ENCODE results near the gene CRYGC.
"Not testable (repeated sequence)": the region's sequence is repeated elsewhere in the genome, so short reads cannot be mapped to it uniquely, and the experiment has no call there.

The CRYGC gene

DNA sequence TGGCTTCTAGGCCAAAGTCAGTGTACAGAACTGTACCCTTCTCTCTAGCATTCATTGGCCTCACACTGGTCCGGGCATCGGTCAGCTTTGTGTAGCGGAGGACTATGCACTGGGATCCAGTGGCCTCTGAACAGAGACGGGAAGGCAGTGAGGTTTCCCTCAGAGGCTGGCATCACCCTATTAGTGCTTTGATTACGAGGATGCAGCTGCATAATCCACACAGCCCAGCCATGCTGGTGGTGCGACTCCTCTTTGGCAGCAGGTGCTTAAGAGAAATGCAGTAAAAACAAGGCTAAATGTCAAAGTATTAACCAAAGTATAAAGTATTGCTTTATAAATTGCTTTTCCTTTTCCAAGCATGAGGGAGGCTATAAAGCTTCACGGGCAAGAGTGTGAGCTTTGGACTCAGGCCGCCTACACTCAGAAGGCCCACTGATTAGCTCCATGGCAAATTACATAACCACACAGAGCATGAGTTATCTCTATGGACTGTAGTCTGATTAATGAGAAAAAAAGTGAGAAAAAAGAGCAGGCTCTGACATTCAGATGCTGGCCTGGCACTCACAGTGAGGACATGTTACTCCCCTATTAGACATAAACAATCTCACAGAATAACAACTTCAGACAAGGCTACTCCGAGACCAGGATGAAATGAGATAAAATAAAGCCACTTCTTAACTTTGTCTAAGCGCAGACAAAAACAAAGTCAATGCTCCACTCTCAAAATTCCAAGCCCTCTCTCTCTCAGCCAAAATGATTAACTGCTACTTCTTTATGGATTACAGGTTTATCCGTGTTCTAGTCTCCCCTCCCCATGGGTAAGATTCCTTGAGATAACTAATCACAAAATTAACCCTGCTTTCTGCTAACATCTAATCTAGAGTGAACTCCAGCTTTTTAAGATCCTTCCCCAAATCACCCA is 6.4 kb upstream of the CRYGC start:
- no peak for DNase-seq

DNA sequence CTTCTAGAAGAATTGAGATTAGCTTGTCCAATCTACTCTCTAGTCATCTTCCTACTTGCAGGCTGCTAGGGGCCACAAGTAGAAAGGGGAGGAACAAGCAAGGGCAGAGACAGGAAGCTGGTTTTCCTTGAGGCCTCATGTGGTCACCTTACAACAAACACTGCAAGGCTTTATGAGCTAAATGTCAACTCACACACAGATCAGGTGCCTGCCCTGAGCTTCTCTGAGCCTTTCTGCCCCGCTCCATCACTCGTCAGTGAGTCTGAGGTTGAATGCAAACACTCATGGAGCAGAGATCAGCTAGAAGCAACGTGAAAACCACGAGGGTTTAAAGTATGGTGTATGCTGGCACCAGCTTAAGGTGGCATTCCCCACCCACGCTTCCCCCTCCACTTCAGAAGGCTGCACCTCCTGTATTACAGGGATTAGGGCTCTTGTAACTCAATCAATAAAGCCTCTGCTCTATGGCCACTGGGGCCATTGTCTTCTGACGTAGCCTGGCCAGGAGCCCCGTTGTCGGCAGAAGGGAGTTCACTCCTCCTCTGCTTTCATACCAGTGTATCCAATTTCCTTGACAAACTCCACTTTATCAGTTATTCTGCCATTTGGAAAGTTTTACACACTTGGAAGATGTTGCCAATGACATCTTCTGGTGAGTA is 5.4 kb upstream of the CRYGC start:
- no peak for DNase-seq

DNA sequence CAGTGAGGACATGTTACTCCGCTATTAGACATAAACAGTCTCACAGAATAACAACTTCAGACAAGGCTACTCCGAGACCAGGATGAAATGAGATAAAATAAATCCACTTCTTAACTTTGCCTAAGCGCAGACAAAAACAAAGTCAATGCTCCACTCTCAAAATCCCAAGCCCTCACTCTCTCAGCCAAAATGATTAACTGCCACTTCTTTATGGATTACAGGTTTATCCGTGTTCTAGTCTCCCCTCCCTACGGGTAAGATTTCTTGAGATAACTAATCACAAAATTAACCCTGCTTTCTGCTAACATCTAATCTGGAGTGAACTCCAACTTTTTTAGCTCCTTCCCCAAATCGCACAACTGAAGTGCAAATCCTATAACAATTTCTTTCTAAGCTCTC is 1.1 kb upstream of the CRYGC start:
- no peak for DNase-seq

DNA sequence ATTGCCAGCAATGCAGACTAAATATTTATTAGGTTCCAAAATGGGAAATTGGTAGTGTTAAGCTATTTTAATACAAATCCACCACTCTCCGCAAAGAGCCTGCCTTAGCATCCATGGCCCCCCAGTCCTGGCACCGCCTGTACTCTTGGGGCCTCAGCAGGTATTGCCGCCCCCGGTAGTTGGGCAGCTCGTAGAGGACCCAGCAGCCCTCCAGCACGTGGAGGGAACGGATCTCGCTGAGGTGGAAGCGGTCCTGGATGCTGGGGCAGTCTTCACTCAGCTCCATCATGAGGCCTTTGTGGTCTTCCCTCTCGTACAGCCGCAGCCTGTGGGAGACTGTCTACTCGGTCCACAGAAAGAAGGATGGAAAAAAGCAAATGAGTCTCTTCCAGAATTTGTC is 1.5 kb downstream of the CRYGC start:
- no peak for DNase-seq

DNA sequence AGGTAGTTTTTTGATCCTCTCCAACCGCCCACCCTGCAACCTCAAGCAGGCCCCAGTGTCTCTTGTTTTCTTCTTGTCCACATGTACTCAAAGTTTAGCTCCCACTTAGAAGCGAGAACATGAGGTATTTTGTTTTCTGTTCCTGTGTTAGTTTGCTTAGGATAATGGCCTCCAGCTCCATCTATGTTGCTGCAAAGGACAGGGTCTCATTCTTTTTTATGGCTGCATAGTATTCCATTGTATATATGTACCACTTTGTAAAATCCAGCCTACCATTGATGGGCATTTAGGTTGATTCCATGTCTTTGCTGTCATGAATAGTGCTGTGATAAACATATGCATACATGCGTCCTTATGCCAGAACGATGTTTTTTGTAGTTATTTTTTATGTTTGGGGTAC is 2.5 kb downstream of the CRYGC start:
- no peak for DNase-seq

DNA sequence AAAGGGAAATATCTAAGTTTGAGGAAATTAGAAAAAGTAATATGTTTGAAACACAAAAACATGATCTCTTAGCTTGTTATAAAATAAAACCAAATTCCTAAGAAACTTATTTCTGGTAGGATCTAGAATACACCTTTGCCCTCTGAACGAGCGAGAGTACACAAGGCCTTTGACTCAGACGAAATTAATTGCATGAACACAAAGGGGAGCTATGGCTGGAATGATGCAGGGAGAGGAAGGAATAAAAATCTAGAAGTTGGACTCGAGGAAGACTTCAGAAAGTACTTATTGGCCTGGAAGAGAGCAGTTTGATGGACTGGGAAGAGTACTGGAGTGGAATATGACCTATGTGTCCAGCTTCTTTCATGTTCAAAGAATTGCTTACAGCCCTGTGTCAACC is 4.4 kb downstream of the CRYGC start:
- no peak for DNase-seq

DNA sequence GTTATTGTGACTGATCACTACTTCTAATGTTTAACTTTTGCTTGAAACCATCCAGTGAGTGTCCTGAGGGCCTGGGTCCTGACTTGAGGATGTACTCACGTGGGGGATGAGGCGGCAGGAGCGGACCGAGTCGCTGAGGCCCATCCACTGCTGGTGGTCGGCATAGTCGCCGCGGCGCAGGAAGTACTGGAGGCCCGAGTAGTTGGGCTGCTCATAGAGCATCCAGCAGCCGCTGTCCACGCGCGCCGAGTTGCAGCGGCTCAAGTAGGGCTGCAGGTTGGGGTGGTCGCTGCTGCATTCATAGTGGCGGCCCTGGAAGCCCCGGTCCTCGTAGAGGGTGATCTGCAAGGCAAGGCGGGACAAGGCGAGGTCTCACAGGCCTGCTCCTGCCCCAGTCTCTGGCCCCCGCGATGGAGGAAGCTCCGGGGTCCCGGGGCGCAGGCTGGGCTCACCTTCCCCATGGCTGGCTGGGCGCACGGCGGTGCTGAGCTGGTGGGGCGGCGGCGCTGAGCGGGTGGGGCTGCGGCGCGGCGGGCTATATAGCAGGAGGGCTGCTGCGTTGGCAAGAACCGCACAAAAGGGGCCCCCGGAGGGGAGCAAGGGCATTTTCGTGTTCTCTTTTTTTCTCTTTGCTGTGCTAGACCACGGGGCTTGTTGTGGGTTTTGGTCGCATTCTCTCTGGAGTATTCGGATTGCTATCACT is 5.5 kb downstream of the CRYGC start, which contains the start of gene CRYGD:
TSS of gene CRYGD (minus strand) at position 512 of the 703 bp plus-strand sequence. CDS start at position 461, 51 bp downstream.
- DNase-seq = not testable (repeated sequence)

DNA sequence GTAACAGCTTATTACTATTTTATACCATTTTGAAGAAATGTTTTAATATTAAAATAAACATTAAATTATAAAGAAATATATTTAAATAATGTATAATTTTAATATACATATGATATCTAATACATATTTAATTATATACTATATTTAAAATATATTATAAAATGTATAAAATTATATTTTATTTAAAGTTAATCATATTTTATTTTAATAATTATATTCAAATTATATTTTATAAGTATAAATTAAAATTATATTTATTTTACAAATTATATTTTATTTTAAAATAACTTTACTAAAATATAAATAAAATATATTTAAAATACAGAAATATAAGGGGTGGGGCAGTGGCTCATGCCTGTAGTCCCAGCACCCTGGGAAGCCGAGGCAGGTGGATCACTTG is 7.4 kb downstream of the CRYGC start:
- DNase-seq = no peak

DNA sequence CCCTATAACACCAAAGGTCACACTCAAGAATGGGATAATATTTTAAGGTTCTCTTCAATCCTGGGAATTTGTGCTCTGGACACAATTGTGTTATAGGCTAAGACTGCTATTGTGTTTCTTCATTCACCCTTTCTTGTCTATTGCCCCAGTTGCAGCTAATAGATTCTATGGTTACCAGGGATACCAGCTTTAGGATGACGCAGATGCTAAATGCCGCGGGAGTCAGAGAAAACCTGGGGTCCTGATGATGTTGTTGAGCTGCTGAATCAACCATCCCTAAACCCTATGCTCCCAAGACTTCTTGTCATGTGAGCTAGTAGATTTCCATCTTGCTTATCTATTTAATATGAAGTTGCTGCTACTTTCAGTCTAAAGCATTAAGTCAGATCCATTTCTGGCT is 10.7 kb downstream of the CRYGC start:
- no peak for DNase-seq

DNA sequence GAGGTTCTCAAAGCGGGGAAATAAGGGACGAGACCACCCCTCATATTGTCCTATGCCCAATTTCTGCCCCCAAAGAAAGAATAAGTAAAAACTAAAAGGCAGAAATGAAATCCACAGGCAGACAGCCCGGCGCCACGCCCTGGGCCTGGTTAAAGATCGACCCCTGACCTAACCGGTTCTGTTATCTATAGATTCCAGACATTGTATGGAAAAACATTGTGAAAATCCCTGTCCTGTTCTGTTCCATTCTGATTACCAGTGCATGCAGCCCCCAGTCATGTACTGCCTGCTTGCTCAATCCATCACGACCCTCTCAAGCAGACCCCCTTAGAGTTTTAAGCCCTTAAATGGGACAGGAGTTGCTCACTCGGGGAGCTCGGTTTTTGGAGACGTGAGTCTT is 12.2 kb downstream of the CRYGC start:
- DNase-seq = not testable (repeated sequence)

DNA sequence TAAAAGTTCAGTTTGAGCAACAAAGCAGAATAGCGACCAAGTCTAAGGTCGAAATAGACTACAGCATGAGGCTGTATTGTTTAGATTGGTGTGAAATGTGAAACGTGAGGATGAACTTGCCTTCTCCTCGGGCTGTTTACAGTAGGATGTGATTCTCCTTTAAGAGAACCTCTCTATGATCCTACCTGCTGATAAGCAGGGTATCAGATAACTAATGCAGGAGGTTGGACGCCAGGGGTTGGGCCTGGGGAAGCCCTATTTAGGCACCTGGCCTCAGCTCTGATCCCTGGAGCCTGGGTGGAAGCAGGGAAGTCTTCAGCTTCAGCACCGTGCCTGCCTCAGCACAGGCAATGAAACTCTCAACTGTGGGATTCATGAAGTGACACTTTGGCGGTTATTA is 16.7 kb downstream of the CRYGC start:
- DNase-seq = peak; percentile 20

DNA sequence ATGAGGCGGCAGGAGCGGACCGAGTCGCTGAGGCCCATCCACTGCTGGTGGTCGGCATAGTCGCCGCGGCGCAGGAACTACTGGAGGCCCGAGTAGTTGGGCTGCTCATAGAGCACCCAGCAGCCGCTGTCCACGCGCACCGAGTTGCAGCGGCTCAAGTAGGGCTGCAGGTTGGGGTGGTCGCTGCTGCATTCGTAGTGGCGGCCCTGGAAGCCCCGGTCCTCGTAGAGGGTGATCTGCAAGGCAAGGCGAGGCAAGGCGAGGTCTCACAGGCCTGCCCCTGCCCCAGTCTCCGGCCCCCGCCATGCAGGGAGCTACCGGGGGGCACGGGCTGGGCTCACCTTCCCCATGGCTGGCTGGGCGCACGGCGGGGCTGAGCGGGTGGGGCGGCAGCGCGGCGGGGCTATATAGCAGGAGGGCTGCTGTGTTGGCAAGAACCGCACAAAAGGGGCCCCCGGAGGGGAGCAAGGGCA is 17.3 kb downstream of the CRYGC start:
- not testable (repeated sequence) for DNase-seq

DNA sequence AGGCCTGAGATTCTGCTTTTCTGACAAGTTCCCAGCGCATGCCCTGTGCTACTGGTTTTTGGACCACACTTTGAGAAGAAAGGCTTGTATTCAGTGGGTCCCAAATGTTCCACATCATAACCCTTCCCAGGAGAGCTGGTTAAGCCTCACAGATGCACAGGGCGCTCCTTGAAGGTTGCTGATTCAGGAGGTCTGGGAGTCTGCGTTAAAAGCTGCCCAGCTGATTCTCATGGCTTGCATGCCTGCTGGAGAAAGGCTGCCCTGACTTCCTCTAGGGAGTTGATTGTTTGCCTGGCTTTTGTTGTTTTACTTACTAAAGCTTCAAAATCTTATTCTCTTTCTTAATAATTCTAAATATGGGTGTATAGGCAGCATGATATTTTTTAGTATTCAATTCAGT is 26.0 kb downstream of the CRYGC start:
- no peak for DNase-seq

DNA sequence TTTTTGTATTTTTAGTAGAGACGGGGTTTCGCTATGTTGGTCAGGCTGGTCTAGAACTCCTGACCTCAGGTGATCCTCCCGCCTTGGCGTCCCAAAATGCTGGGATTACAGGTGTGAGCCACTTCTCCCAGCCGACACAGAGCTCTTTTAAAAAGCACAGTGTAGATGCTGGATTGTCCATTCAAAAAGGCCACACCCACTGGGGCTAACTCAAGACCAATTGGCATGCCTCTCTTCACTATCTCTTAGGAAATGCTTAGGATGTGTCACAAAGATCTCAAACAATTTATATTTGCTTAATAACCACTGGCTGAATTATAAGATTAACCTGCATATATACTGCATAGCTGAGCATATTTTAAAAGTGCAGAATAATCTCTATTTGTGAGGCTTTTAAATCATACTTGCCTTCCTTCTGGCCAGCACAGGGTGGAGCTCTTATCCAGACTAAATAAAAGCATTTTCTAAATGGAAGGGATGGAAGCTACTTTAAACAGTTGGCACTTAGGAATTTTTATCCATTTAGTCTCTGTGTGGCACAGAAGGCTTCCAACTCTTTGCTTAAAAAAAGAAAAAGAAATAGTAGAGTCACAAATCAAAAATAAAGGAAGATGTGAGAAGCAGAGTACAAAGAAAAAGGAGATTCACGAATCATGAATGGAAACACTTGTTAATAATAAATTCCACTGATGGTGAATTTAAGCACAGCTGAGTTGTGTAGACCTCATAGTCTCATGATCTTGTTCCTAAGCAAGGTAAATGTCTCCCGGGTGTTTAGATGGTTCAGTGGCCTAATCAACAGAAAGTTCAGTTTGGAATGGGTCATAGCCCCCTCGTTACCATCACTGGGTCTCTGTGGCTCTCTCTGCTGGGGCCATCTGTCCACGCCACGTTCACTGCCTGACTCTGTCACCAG is 27.7 kb downstream of the CRYGC start:
- DNase-seq = no peak

DNA sequence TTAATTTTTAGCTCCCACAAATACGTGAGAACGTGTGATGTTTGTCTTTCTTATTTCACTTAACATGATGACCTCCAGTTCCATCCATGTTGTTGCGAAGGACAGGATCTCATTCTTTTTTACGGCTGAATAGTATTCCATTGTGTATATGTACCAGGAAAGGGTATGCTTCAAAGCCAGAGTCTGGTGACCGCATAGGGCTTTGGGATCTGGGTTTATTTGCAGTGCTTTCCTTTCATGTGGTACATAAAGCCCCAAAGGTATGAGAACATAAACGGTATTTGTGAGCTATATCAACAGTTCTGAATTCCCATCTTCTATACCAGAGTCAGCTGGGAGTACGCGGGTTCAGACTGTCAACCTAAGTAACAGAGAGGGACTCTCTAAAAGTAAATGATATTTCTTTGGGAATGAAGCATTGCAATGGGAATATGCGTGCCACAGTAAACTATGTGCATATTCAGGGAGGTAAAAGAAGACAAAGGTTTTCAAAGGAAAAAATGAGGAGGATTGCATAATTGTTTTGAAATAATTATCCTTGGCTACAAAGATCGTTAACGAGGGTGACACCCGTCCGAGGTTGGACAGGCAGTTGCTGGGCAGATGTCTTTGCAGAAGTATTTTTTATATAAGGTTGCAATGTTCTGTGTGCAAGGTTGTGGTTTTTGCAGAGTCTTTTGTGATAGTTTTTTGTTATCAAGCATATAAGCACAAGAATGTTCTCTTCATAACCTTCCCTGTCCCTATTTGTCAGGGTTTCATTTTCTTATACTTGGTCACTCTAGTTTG is 29.8 kb downstream of the CRYGC start:
- no peak for DNase-seq

DNA sequence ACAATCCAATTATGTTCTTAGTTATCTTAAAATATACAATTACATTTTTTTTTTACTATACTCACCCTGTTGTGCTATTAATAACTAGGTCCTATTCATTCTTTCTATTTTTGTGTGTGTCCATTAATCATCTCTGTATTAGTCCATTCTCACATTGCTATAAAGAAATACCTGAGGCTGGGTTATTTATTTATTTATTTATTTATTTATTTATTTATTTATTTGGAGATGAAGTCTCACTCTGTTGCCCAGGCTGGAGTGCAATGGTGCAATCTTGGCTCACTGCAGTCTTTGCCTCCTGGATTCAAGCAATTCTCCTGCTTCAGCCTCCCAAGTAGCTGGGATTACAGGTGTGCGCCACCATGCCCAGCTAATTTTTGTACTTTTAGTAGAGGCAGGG is 30.9 kb downstream of the CRYGC start:
- not testable (repeated sequence) for DNase-seq

DNA sequence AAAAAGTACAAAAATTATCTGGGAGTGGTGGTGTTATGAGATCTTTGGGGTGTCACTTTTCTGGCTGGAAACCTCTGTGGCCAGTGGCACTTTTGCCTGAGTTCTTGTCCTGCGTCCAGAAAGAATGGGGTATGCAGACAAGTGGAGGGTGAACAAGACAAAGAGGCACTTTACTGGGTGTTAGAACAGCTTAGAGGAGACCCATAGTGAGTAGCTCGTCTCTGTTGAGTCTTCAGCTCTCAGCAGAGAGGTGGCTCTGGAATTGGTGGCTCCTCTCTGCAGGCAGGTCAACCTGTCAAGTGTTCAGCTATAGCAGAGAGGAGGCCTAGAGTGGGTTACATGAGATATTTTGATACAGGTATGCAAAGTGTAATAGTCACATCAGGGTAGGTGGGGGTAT is 31.4 kb downstream of the CRYGC start:
- no peak for DNase-seq

DNA sequence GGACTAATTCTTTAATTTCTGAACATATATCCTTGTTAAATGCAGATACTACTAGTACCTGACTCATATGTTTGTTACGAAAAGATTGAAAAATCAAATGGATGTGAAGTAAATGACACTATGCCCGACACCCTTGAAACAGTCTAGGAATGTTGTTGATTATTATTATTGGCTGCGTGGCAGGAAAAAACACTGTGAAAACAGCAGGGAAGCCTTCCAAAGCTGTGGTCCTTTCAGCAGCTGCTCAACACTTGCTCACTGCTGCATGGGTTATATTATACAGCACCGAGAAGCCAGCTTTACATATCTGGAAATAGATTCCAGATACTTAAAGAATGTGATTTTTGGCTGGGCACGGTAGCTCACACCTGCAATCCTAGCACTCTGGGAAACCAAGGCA is 31.8 kb downstream of the CRYGC start:
- DNase-seq = no peak

DNA sequence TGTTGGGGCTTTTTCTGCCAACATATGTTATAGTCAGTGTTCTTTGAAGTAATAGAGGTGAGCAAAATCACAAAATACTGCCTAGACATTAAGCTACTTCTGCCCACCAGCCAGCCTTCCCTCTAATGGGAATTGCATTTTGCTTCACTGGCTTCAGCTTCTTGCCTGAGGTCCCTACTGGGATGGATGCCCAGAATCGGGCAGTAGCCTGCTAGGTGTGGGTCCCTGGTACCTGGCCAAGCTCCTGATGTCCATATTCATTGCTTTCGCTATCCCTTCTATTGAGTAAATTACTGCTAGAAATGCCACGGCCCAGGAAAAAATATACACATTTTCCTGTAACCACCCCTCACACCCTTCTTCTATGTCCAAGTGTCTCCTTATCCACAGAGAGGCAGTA is 32.3 kb downstream of the CRYGC start:
- DNase-seq = no peak

DNA sequence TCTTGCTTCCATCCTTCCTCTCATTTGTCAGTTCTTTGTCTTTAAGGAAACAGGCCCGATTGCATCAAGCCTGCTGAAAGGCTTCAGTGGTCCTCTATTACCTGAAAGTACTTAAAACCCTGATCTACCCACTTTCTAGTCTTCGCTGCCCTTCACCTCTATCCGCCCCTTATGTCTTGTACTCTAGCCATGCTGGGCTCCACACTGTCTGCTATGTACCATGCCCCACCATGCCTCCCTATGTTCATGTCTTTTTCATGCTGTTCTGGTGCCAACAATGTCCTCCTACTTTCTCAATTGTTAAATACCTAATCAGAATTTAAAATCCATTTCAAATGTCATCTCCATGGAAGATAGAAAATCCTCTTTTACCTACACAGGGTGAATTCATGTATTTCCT is 33.5 kb downstream of the CRYGC start:
- DNase-seq = no peak

DNA sequence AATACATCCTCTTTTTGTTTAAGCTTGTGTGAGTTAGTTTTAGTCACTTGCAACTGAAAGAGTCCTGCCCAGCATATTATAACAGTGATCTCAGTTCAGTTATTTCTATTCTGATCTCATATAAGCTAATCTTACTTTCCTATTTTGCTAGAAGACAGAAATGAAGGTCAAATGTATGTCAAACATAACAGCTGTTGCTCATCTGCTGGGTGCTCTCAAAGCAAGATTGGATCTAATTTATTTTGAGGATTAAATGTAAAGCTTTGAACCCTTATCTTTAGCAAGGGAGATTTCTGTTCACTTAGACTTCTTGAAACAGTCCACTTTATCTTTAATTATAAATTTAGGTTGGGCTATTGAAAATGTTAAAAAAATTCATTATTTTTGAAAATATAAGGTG is 36.5 kb downstream of the CRYGC start:
- no peak for DNase-seq
